ENCODE measurements around the gene CMTM2.
"Not testable (repeated sequence)": the region's sequence is repeated elsewhere in the genome, so short reads cannot be mapped to it uniquely, and the experiment has no call there.

The CMTM2 gene

DNA sequence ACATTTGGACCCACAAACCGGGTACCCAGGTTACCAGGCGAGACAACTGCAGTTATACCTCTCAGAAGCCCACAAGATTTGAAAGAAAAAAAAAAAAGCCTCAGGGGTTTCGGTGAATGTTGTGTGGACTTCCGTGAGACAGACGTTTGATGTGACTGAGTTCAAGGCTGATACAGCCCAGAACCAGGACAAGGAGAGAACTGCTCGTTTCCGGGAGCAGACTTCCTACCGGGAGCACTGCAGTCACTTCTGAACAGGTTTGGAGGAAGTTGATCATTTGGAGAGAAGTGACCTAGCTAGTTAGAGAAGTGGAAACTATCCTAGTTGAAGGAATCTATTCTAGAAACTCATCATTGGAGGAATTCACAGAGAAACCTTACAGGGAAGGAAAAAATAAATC, 26.0 kb upstream of the CMTM2 start:
- peak; percentile 41 for DNase-seq

DNA sequence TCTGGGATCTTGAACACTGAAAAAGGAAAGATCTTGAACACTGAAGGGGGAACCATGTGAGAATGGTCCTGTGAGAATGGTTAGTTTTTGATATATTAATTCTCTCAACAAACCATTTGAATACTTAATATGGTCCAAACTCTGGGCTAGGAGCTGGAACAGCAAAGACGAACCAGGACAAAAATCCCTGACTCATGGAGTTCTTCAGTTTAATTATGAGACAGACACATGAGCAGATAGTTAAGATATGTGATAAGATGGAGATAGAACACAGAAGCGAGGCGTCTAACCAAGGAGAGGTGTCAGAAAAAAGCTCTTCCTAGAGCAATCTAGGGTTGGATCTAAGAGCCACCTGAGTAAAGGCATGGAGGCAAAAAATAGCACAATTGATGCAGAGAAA, 25.2 kb upstream of the CMTM2 start:
- no peak for DNase-seq

GRCh38 chr16:66554495-66554894, 24.8 kb upstream of the CMTM2 start:
- DNase-seq, result no peak

DNA sequence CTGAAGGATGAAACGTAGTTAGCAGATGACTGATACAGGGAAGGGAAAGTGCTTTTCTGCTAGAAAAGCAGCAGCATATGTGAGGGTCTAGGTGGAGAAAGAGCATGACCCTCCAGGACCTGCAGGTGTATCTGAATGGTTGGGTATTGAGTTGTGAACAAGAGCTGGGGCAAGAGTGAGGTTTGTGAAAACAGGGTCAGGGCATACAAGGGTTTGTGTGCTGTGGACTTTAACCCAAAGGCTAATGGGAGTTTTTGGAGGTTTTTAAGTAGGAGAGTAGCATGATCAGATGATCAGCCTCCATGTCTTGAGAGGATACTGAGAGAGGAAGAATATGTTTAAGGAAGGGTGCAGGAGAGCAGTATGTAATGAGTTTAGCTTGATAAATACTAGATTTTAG, 19.2 kb upstream of the CMTM2 start:
- no peak for DNase-seq

DNA sequence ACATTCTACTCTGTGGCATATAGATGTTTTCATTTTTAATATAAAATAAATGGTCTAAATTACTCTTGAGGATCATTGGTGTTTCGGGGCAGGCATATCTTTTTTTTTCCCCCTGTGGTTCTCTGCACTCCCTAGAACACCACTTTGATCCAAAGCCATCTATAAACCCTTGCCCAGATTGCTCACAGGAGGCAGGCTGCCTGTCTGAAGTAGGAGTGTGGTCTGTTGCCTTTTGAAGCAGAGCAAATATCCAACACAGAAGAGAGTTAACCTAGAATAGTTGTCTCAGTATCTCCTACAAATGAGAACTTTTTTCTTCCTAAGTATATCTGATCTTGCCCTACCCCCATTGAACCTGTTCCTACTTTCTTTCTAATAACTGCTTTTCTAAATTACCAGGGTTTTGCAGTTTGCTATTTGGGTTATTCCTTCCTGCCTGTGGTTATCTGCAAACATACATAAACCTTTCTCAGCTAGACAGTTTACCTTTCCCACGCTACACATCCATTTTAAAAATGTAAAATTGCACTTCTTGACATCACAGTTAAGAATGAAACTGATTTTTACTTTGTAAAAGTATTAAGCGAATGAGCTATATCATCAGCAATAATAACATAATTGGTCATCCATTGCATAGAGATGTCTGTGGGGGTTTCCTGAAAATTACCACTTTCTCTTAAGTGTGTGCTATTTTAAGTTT, 17.7 kb upstream of the CMTM2 start:
- no peak for DNase-seq

DNA sequence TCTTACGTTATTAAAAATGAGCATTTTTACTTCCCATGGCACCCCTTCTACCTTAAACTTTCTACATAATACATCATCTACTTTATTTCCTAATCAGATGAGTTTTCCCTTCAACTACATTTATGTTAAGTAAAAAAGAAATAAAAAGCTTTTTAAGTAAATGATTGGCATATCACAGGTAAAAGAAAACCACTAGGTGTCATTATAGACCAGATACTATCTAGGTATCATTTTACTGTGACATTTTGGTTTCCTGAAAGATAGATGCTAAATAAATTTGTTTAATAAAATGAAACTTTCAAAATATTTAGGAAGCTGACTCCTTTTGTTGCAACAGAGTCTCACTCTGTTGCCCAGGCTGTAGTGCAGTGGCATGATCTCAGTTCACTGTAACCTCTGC, 16.9 kb upstream of the CMTM2 start:
- DNase-seq, result no peak

DNA sequence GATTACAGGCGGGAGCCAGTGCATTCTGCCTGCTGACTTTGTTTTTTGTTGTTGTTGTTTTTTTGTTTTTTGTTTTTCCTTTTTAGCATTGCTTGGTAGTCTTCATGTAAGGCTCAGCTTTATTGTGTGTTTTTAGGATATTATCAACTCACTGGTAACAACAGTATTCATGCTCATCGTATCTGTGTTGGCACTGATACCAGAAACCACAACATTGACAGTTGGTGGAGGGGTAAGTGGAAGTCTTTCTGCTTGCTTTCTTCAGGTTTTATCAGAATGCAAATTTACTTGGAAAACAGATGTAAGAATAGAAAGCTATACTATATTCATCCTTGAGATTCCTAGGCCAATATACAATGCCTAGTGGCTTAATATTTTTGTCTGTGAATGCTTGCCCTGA, 16.3 kb upstream of the CMTM2 start:
- DNase-seq, result no peak

GRCh38 chr16:66563574-66564334, 15.5 kb upstream of the CMTM2 start:
- no peak for DNase-seq

- DNase-seq, result no peak
Observed at GRCh38 chr16:66566051-66566901, 13.0 kb upstream of the CMTM2 start, which contains the start of gene CMTM1. CMTM1 (plus strand) TSS chr16:66566439; CDS start chr16:66566514, 75 bp downstream.

- DNase-seq, result not testable (repeated sequence)
Observed at GRCh38 chr16:66567270-66567669, 12.0 kb upstream of the CMTM2 start.

DNA sequence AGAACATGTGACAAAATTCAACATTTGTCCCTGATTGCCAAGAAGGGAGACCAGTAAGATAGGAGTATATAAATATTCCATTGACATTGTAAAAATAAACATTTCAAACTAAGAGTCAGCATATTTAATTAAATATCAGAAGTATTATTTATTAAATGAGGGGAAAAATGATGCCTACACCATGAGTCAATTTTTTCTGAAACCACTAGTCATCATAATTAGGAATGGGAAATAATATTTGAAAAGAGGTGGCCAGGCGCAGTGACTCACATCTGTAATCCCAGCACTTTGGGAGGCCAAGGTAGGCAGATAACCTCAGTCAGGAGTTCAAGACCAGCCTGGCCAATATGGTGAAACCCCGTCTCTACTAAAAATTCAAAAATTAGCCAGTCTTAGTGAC, 10.9 kb upstream of the CMTM2 start:
- DNase-seq, result no peak

DNA sequence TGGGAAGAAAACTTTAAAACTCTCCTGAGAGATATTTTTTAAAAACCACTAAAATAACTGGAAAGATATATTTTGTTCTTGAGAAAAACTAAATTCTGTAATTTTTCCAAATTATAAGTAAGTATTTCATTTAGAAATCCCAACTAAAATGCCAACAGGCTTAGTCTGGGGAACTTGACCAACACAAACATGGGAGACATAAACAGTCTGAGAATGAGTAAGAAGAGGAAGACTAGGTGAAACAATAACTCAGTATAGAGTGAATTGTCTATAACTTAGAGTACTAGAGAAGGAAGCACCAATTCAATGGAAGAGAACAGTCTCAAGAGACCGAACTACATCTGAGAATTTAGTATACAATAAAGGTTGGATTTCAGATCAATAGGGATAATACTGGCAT, 10.1 kb upstream of the CMTM2 start:
- DNase-seq, result no peak

DNA sequence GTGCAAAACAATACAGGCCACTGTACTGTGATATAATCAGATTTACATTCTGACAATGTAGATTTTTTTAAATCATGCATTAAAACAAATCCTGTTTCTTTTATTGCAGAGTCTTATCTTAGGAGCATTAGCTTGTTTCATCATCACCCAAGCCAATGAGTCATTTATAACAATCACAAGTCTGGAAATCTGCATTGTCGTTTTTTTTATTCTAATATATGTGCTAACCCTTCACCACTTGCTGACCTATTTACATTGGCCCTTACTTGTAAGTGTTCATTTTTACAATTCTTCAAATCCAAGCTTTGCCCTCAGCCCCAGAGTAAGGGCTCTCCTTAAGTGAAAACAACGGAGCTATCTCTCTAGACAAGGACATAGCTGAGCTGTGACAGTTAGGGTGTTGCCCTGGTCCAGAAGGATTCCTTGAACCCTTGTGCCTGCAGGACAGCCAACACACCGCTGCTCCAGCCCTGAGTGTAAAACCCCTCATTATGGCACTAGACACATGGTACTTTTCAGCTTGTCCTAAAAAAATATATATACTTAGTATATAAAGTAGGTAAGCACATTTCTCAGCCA, 9.3 kb upstream of the CMTM2 start:
- DNase-seq, result peak; percentile 57

- DNase-seq, result no peak
Observed at GRCh38 chr16:66572356-66572755, 6.9 kb upstream of the CMTM2 start.

GRCh38 chr16:66574081-66574480, 5.2 kb upstream of the CMTM2 start:
- no peak for DNase-seq

- DNase-seq, result no peak
Observed at GRCh38 chr16:66574531-66574930, 4.7 kb upstream of the CMTM2 start.

DNA sequence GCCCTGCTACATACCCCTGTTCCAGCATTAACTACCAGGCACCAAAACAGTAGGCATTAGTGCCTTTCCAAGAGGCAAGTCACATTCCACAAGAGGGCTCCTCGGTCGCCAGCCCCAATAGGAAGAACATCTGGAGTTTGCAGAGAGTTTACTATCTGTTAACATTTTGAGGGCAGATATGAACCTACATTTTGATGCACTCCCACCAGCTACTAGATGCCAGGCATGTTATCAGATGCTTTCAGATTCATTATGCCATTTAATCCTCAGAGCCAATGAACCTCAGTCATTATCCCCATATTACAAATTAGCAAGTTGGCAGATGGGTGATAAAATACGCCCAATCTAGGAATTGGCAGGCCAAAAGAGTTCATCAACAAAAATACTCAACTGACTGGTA, 4.2 kb upstream of the CMTM2 start:
- DNase-seq, result no peak

GRCh38 chr16:66576296-66576695, 3.0 kb upstream of the CMTM2 start:
- DNase-seq, result no peak

DNA sequence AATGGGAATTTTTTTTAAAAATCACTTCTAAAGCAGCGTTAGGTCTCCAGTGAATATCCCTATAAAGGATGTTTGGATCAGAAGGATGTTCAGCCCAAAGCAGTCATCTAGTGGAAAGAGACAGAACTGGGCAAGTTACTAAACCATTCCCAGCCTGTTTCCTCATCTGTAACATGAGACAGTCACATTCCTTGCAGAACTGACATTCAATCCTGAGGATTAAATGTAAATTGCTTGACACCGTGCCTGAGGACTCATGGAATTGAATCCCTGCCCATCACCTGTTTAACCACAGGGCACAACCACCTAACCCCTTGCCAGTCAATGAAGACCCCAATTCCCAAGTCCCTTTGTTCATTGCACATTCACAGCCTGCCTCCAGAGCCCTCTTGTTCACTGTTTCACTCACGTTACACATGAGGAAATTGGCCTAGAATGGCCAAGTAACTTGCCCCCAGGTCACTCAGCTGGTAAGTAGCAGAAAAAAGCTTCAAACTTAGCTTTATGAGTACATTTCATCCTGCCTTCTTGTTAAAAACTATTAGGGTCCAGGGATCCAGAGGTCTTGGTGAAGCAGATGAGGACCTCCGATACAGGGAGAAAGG, 1.4 kb downstream of the CMTM2 start:
- DNase-seq, result no peak

DNA sequence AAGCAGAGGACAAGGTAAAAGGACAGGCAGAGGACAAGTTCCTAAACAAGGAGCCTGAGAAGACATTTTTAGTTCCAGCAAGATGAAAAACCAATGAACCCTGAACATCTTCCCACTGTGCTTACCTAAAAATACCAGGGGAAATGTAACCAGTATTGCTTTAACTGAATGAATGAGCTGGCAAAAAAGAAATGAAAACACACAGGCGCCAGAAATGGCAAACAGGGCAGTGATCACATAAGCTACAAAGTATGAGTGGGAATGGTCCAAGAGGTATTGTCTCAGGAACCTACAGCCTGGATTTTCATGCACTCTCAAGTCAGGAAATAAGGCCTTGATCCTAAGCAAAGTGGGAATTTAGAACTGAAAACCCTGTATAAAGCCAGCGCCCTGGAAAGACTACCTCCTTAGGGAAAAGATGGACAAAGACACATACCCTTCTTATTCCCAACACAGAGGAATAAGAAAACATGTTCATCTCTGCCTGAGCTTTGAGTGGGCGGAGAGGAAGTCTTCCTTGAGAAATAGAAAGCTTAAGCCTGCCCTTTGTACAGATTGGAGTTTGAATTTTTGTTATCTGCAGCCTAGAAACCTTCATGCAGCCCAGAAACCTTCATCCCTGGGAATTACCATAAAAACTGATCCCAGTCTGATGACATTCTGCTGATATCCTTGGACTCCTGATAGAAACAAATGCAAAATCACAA, 2.1 kb downstream of the CMTM2 start:
- peak; percentile 66 for DNase-seq

DNA sequence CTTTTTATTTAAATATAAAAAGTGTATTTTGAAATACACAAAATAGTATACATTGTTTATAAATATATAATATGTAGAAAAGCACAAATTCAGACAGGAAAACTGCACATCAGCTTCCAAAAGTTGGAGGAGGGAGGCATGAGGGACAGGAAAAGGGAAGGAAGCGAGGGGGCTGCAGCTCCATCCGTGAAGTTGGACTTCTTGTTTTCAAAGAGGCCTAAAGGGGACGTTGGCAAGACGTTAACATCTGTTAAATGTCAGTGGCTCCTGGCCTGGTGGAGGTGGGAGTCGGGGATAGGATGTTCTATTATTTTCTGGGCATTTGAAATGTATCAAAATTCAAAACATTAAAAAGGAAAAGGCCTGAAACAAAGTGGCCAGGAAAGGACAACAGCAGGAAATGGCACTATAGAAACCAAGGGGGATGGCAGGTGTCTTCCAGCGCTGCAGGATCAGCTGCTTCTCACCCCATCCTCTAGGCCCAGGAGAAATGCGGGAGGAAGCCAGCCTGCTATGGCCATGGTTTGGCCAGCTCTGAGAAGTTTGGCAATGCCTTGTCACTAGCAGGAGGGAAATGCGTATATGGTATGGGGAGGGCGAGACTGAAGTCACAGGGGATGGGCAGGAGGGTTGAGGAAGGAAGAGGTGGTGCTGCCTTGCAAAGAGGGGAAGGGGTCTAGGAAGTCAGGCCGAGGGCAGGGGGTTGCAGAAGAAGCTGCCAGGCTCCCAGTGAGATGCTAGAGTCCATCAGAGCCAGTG, 6.4 kb downstream of the CMTM2 start:
- DNase-seq, result peak; percentile 30
